Neural cell (in vitro differentiated cells): Measurements from ENCODE around the gene TFCP2L1. TPM values are rescaled to one million over a fixed set of nuclear protein-coding genes. Genes with fewer than 3 reads are reported as not detected.

Experiments
- H2AFZ ChIP-seq: fragments of 200-600, 300-800 bp; sonication (generic), shearing (Covaris generic); 2 replicates; pipeline ENCODE4 v1.6.0; 2014; ENCODE audit warnings: low read depth, mild to moderate bottlenecking, antibody characterized with exemption, low read length, moderate library complexity
- H3F3A ChIP-seq: fragments of 200-600 bp; shearing (Covaris generic); 2 replicates; pipeline ENCODE4 v1.6.1; 2016; ENCODE audit warnings: mild to moderate bottlenecking, moderate library complexity, mixed read lengths, antibody characterized with exemption, low read length; ENCODE audit not compliant: insufficient read depth, poor library complexity, severe bottlenecking
- H3K27ac ChIP-seq: fragments of 200-600, 300-800 bp; sonication (generic), shearing (Covaris generic); 2 replicates; pipeline ENCODE4 v1.5.1; 2014; ENCODE audit warnings: mild to moderate bottlenecking, low read length, moderate library complexity
- H3K27me3 ChIP-seq: fragments of 300-800, 200-600 bp; sonication (generic), shearing (Covaris generic); 2 replicates; pipeline ENCODE4 v1.6.0; 2014; ENCODE audit warnings: mild to moderate bottlenecking, low read depth, low read length, moderate library complexity; ENCODE audit not compliant: insufficient read depth
- H3K36me3 ChIP-seq: fragments of 300-800, 200-600 bp; sonication (generic), shearing (Covaris generic); 2 replicates; pipeline ENCODE4 v1.5.1; 2014; ENCODE audit warnings: mild to moderate bottlenecking, antibody characterized with exemption, low read length, moderate library complexity; ENCODE audit not compliant: insufficient read depth
- H3K4me2 ChIP-seq: fragments of 300-800, 200-600 bp; sonication (generic), shearing (Covaris generic); 2 replicates; pipeline ENCODE4 v1.6.0; 2014; ENCODE audit warnings: mild to moderate bottlenecking, low read length
- H3K4me3 ChIP-seq: fragments of 300-800, 200-600 bp; sonication (generic), shearing (Covaris generic); 2 replicates; pipeline ENCODE4 v1.5.1; 2014; ENCODE audit warnings: mild to moderate bottlenecking, low read length, moderate library complexity
- H3K79me2 ChIP-seq: fragments of 200-600 bp; shearing (Covaris generic); replicated peaks from 2 replicates; pipeline ENCODE4 v1.6.0; 2014; ENCODE audit warnings: mild to moderate bottlenecking, low read length, moderate library complexity; ENCODE audit not compliant: insufficient read depth
- H3K9ac ChIP-seq: fragments of 300-800, 200-600 bp; sonication (generic), shearing (Covaris generic); 2 replicates; pipeline ENCODE4 v1.6.1; 2016; ENCODE audit warnings: mild to moderate bottlenecking, low read length, mixed read lengths
- H3K9me2 ChIP-seq: fragments of 200-600 bp; shearing (Covaris generic); 2 replicates; pipeline ENCODE4 v1.6.1; 2016; ENCODE audit warnings: mild to moderate bottlenecking, low read length, mixed read lengths; ENCODE audit not compliant: insufficient read depth
- H3K9me3 ChIP-seq: fragments of 200-600, 300-800 bp; sonication (generic), shearing (Covaris generic); 2 replicates; pipeline ENCODE4 v1.6.1; 2016; ENCODE audit warnings: mild to moderate bottlenecking, mixed run types, low read length, moderate library complexity, mixed read lengths
- H4K20me1 ChIP-seq: fragments of 200-600 bp; shearing (Covaris generic); 2 replicates; pipeline ENCODE4 v1.6.1; 2016; ENCODE audit warnings: mild to moderate bottlenecking, mixed run types; ENCODE audit not compliant: insufficient read depth
- EP300 ChIP-seq: fragments of 450-650 bp; conservative IDR thresholded peaks from 2 replicates; pipeline ENCODE4 v1.6.1; 2014; ENCODE audit warnings: antibody characterized with exemption, mild to moderate bottlenecking, moderate library complexity; ENCODE audit not compliant: poor library complexity, severe bottlenecking
- EZH2 ChIP-seq: fragments of 200-600, 300-800 bp; shearing (Covaris generic), sonication (generic); IDR thresholded peaks from 2 replicates; pipeline ENCODE4 v1.6.1; 2014; ENCODE audit warnings: antibody characterized with exemption, low read length, borderline replicate concordance, mild to moderate bottlenecking; ENCODE audit not compliant: insufficient read depth, poor library complexity, severe bottlenecking
- MXI1 ChIP-seq: fragments of 450-650 bp; conservative IDR thresholded peaks from 2 replicates; pipeline ENCODE4 v1.6.1; 2014; ENCODE audit warnings: antibody characterized with exemption, mild to moderate bottlenecking; ENCODE audit not compliant: poor library complexity, severe bottlenecking
- RAD21 ChIP-seq: fragments of 450-650 bp; conservative IDR thresholded peaks from 2 replicates; pipeline ENCODE4 v1.6.1; 2014; ENCODE audit warnings: antibody characterized with exemption, mild to moderate bottlenecking, moderate library complexity
- REST ChIP-seq: IDR thresholded peaks from 2 replicates; pipeline ENCODE4 v1.6.1; 2012; ENCODE audit warnings: borderline replicate concordance
- SMC3 ChIP-seq: fragments of 450-650 bp; conservative IDR thresholded peaks from 2 replicates; pipeline ENCODE4 v1.6.1; 2014; ENCODE audit warnings: antibody characterized with exemption, mild to moderate bottlenecking, moderate library complexity; ENCODE audit not compliant: poor library complexity
- TAF1 ChIP-seq: IDR thresholded peaks from 2 replicates; pipeline ENCODE4 v1.6.1; 2012; ENCODE audit warnings: low read depth
- polyA plus RNA-seq: library from polyadenylated mRNA; depleted of rRNA; stranded (reverse); fragments of >200 nt; gene quantifications from 2 replicates; pipeline ENCODE4 v1.2.3, GENCODE V29; 2014
- TF ChIP-seq, protein P1 (sequence below): fragments of 450-650 bp; IDR thresholded peaks from 2 replicates; pipeline ENCODE4 v1.5.1; 2014; ENCODE audit warnings: antibody characterized with exemption, mild to moderate bottlenecking, moderate library complexity; ENCODE audit not compliant: poor library complexity, severe bottlenecking

The TFCP2L1 gene
- polyA plus RNA-seq, 1 donor from 2014 or later, result 0.04 TPM

- no peak overlapping the region for H3K4me2 ChIP-seq
- H3K27ac ChIP-seq, result no peak overlapping the region
- H3K36me3 ChIP-seq, result no peaks in the 10 kb centered on the region
- H3F3A ChIP-seq, result no peaks in the 10 kb centered on the region
- H3K27me3 ChIP-seq, result no peaks in the 10 kb centered on the region
- H3K9ac ChIP-seq, result no peak overlapping the region
- H3K4me3 ChIP-seq, result no peak overlapping the region
- H3K9me2 ChIP-seq, result no peaks in the 10 kb centered on the region
- H4K20me1 ChIP-seq, result no peaks in the 10 kb centered on the region
- H3K79me2 ChIP-seq, result no peaks in the 10 kb centered on the region
- H3K9me3 ChIP-seq, result no peaks in the 10 kb centered on the region
- TF ChIP-seq SMC3 (no peak), EZH2 (no peak), RAD21 (no peak), MXI1 (no peak), REST (no peak), EP300 (no peak)
- no peak overlapping the region for H2AFZ ChIP-seq
These were observed 70.7 kb downstream of the TFCP2L1 start for GRCh38 chr2:121214296-121214695.

- no peaks in the 10 kb centered on the region for H3K79me2 ChIP-seq
- no peak overlapping the region for H3K4me2 ChIP-seq
- no peaks in the 10 kb centered on the region for H3K9me2 ChIP-seq
- H3K36me3 ChIP-seq, result no peaks in the 10 kb centered on the region
- no peak overlapping the region for H3K4me3 ChIP-seq
- H2AFZ ChIP-seq, result no peak overlapping the region
- H4K20me1 ChIP-seq, result no peaks in the 10 kb centered on the region
- no peak overlapping the region for H3K27ac ChIP-seq
- H3K9me3 ChIP-seq, result no peaks in the 10 kb centered on the region
- H3F3A ChIP-seq, result no peaks in the 10 kb centered on the region
- H3K9ac ChIP-seq, result no peak overlapping the region
- TF ChIP-seq EP300 (no peak), SMC3 (no peak)
- no peaks in the 10 kb centered on the region for H3K27me3 ChIP-seq
These were observed 71.6 kb downstream of the TFCP2L1 start for GRCh38 chr2:121213386-121213785.

DNA sequence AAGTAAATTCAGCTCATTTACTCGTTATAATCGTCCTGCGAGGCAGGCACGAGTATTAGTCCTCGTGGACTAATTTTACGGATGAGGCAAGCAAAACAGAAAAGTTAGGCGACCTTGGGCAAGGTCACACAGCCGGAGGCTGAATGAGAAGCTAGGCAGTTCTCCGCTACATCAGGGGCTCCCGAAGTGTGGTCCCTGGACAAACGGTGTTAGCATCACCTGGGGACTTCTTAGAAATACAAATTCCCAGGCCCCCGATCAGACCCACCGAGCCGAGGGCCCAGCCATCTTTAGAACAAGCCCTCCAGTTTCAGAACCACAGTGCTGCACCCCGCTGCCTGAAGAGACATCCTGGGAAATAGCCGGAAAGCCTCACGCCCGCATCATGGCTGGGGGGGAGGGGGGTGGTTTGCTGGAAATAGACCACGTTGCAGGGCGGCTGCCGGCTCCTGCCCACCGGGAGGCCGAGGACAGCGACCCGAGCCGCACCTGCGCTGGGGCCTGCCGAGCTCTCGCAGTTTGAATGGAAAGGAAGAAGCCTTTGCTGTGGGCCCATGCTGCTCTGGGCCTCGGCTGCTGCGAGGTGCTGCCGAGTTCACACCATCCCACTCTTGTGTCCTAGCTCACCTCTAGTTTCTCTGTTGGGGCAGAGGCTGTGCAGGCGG lies 72.2 kb downstream of the TFCP2L1 start:
- Histone ChIP-seq H3K36me3 (no peaks in the 10 kb centered on the region), H3K27me3 (no peaks in the 10 kb centered on the region), H3K9ac (no peak overlapping the region), H3K4me3 (no peak overlapping the region), H3K4me2 (no peak overlapping the region), H4K20me1 (no peaks in the 10 kb centered on the region), H3K9me3 (no peaks in the 10 kb centered on the region), H2AFZ (no peak overlapping the region), H3K79me2 (no peaks in the 10 kb centered on the region), H3K9me2 (no peaks in the 10 kb centered on the region), H3K27ac (no peak overlapping the region), H3F3A (no peaks in the 10 kb centered on the region)
- TF ChIP-seq TAF1, result no peak
- no peak for TF ChIP-seq EZH2
- TF ChIP-seq, protein P1, sequence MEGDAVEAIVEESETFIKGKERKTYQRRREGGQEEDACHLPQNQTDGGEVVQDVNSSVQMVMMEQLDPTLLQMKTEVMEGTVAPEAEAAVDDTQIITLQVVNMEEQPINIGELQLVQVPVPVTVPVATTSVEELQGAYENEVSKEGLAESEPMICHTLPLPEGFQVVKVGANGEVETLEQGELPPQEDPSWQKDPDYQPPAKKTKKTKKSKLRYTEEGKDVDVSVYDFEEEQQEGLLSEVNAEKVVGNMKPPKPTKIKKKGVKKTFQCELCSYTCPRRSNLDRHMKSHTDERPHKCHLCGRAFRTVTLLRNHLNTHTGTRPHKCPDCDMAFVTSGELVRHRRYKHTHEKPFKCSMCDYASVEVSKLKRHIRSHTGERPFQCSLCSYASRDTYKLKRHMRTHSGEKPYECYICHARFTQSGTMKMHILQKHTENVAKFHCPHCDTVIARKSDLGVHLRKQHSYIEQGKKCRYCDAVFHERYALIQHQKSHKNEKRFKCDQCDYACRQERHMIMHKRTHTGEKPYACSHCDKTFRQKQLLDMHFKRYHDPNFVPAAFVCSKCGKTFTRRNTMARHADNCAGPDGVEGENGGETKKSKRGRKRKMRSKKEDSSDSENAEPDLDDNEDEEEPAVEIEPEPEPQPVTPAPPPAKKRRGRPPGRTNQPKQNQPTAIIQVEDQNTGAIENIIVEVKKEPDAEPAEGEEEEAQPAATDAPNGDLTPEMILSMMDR, result no peak
- no peak for TF ChIP-seq RAD21
- no peak for TF ChIP-seq REST
- TF ChIP-seq EP300, result no peak
